NCI-H2227 (cell line): ENCODE measurements around the gene MRPL20.
"Not testable (repeated sequence)": the region's sequence is repeated elsewhere in the genome, so short reads cannot be mapped to it uniquely, and the experiment has no call there.

Experiments used
- DNase-seq: peaks from one replicate; lab custom pipeline; 2025; ENCODE audit not compliant: unreplicated experiment; lab: John Stamatoyannopoulos, UW

The MRPL20 gene

DNA sequence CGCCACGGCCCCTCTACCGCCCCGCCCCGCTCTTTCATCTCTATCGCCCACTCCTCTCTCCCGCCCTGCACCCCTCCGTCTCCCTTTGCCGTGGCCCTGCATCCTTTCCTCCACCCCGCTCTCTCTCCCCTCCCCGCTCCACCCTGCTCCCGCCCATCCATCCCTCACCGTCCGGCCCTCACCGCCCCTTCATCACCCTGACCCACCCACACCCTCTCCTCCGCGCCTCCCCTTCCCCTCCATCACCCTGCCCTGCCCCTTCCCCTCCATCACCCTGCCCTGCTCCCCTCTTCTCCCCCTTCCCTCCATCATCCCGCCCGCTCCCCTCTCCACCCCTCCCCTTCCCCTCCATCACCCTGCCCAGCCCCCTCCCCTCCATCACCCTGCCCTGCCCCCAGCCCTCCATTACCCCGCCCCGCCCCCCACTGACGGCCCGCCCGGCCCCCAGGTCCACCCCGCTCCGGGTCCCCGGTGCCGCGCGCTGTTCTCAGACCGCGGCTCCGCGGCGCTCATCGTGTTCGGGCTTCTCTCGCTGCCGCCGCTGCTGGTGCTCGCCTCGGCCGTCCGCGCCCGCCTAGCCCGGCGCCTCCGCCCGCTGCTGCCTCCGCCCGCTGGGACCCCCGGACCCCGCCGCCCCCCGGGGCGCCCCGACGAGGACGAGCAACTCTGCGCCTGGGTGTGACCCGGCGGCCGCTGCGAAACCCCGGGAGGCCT, 20.2 kb upstream of the MRPL20 start:
- peak; percentile 79 for DNase-seq

DNA sequence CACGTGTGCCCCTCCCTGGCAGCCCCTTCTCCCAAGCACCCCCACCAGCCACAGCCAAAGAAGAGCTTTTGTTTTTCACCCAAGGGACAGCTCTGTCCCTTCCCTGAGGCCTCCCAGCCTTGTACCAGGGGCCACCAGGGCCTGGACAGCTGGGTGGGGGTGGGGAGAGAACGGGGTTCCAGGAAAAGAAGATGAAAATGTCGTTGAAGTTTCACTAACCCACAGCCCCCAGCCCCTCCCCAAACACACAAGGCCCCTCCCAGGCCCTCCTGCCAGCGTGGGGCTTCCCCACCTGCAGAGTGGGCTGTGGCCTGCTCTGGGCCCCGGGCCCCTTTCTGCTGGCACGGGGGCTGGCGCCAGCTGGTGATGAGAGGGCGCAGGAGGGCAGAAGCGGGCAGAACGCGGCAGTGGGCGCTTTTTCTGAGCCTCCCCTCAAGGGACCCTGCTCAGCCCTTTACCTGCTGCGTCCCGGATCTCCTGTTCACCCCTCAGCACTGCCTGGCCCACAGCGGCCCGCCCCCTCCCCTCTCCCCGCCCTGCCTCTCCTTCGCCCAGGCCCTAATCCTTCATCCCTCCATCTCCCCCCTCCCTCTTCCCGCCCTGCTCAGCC, 19.5 kb upstream of the MRPL20 start:
- no peak for DNase-seq

DNA sequence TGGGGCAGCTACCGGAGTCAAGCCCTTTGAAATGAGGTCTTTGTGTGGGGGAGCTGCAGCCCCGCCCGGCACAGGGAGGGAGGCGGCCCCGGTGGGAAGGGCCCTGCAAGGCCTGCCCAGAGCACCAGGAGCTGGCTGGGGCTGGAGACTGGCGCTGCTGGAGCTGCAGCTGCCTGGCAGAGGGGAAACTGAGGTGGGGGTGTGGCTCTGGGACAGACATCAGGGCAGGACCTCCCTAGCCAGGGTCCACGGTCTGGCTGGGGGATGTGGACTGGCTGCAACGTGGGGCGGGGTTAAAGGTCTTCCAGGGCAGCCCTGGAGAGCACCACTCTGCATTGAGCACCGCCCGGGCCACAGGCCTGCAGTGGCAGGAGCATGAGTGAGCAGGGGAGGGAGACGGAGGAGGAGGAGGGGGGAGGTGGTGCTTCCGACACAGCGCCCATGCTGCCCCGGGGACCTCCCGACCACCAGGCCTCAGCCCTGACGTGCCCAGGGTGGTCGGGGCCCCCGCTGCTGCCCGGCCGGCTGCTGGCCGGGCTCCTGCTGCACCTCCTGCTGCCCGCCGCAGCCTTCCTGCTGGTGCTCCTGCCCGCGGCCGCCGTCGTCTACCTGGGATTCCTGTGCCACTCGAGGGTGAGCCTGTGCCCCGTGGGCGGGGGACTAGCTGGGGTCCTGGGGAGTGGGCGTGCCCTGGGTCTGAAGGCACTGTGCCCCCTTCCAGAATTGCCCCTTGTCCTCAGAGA, 18.8 kb upstream of the MRPL20 start:
- DNase-seq: no peak

DNA sequence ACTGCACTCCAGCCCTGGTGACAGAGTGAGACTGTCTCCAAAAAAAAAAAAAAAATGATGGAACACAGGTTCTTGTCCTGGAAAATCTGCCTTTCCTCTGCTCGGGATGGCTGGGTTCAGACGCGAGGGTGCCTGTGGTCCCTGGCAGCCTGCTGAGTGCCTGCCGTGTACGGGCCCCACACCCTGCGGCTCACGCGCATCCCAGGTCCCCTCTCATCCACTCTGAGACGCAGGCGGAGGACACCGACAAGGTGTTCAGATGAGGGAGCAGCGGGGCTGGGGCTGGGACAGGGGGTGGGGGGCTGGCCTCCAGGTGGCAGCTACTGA, 18.3 kb upstream of the MRPL20 start:
- no peak for DNase-seq

DNA sequence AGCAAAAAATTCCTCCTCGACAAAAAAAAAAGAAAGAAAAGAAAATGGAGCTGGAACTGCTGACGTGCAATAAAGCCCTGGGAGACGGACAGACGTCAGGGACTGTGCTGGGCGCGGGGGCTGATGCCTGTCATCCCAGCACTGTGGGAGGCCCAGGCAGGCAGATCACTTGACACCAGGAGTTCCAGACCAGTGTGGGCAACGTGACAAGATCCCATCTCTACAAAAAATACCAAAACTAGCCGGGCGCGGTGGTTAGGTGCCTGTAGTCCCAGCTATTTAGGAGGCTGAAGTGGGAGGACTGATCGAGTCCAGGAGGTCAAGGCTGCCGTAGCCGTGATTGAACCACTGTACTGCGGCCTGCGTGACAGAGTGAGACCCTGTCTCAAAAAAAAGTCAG, 17.6 kb upstream of the MRPL20 start:
- DNase-seq: no peak

DNA sequence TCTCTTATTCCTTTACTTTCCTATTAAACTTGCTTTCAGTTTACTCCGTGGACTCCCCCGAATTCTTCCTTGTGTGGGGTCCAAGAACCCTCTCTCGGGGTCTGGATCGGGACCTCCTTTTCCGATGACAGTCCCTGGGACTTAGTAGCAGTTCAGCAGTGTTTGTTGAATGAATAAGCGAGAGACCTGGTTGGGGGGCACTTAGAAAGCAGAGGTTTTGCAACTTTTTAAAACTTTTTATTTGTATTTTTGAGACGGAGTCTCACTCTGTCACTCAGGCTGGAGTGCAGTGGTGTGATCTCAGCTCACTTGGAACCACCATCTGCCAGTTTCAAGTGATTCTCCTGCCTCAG, 16.1 kb upstream of the MRPL20 start:
- no peak for DNase-seq

DNA sequence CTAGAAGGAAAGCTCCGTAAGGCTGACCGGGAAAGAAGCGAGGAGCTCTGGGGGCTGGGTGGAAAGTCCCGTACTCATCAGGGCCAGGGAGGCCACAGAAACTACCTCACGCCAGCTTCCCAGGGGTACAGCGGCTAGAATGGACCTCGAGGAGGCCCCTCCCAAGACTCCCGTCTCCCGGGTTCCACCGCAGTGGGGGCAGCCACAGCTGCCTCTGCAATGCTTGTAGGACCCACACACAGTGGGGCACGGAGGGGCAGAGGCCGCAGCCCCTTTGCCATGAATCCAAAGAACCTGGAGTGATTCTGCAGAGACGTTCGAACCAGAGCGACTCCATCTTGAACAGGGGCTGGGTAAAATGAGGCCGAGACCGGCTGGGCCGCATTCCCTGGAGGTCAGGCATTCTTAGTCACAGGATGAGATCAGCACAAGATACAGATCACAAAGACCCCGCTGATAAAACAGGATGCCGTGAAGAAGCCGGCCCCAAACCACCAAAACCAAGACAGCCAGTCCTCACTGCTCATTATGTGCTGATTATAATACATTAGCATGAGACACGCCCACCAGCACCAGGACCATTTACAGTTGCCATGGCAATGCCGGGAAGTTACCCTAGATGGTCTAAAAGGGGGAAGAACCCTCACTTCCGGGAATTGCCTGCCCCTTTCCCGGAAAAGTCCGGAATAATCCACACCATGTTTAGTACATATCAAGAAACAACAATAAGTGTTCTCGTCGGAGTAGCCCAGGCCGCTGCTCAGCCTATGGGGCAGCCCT, 15.6 kb upstream of the MRPL20 start:
- DNase-seq: no peak

DNA sequence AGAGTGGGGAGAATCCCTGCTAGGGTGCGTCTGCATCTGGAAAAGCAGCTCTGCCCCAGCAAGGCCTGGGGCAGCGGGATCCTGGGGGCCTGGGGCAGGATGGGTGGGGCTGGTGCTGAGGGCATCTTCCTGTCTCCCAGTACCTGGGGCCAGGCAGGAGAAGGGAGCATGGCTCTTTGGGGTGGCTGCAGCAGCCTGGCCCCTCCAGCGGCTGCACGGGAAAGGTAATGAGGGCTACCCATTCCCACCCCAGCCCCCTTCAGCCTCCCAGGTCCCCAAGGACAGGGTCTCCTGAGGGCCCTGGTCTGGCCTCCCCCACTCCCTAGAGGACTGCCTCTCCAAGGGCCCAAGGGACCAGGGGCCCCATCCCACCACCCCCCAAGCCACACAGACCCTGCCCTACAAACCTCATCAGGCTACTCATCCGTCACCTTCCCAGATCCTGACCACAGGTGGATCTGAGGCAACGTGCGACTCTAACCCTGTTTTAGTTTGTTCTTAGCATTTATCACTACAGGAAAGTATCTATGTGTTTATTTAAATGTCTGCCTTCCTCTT, 14.9 kb upstream of the MRPL20 start:
- no peak for DNase-seq

DNA sequence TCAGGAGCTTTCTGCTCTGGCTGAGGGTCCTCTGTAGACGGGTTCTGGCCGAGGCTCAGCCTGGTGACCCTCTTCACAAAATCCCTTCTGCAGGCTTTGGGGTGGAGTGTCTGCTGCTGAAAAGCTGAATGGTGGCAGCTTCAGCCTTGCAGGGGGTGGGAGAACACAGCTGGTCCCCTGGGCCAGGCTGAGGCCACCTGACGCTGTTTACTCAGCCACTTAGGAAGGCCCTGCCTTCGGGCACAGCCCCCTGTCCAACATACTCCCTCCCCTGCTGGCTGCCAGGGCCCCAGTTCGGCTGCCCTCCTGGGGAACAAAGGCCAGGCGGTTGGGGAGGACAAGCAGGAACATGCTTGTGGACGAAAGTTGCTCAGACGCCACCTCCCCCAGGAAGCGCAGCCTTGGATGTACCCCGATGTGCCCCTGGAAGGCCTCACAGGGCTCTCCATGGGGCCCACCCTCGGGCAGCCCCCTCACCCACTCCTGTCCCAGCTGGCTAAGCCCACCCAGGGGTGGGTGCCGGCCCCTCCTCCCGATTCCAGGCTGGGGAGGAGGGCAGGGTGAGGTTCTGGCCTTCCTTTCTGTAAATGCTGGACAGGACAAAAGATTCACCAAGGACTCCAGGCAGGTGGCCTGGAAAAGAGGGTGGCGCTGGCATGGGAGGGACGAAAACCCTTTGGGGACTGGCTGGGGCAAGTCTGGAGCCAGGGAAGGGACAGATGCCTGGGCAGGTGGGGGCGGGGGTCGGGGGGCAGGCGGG, 14.2 kb upstream of the MRPL20 start, which contains the start of gene ANKRD65:
TSS of gene ANKRD65 (minus strand) at position 130 of the 760 bp plus-strand sequence. CDS start 271 bp downstream, outside the sequence.
- no peak for DNase-seq

DNA sequence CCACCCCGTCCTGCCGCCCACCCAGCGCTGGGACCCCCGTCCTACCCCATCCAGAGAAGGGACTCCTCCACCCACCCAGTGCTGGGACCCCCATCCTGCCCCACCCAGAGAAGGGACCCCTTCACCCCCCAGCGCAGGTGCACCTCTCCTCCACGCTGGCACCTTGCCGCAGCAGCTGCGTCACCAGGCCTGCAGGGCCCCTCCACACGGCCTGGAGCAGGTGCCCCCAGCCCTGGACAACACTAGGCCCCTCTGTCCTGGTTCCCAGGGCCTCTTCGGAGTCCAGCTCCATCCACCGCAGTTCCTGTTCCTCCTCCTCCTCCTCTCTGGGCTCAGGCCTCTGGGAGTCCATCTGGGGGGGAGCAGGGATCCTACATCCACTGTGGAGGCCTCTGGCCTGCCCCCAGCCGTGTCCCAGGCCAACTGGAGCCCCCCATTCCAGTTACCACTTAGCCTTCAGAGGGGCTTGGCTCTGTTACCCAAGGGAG, 13.6 kb upstream of the MRPL20 start:
- DNase-seq: no peak

DNA sequence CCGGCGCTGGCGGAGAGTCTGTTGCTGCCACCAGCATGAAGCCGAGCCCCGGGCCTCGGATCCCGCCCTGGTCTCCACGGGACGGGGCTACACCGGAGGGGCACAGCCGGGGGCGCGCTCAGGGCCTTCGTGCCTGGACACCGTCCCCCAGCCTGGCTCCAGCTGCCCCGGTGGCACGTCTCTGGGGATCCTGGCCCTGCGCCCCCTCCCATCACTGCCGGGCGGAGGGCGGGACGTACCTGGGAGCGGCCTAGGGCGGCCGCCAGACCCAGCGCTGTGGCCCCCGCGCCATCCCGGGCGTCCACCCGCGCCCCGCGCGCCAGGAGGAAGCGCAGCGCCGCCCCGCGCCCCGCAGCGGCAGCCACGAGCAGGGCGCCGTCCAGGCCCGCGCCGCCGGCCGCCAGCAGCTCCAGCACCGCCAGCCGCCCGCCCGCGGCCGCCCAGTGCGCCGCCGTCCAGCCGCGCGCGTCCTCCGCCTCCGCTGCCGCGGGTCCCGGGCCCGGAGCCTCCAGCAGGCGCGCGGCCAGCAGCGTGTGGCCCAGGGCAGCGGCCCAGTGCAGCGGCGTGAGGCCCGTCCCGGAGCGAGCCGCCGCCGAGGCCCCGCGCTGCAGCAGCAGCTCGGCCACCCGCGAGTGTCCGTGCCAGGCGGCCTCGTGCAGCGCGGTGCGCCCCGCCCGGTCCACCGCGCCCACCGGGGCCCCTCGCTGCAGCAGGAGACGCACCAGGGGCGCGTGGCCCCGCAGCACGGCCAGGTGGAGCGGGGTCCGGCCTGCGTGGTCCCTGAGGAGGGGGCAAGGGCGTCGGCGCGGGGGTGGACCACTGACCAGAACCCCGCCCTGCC, 12.9 kb upstream of the MRPL20 start:
- no peak for DNase-seq

DNA sequence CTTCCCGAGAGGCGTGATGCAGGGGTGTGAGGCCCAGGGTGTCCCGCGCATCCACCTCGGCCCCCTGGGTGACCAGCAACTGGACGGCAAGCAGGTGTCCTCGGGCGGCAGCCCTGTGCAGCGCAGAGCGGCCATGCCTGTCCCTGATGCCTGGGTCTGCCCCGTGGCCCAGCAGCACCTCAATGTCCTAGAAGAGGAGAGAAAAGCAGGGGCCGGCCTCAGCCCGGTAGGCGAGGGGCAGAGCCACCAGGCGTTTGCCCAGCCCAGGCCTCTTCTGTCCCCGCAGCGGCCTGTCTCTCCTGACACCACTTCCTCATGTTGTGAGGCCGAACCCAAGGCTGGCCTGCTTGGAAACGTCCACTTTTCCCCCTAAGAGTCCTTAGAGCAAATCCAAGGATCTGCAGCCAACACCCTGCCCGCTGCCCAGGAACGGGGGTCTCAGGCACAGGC, 12.3 kb upstream of the MRPL20 start:
- no peak for DNase-seq

DNA sequence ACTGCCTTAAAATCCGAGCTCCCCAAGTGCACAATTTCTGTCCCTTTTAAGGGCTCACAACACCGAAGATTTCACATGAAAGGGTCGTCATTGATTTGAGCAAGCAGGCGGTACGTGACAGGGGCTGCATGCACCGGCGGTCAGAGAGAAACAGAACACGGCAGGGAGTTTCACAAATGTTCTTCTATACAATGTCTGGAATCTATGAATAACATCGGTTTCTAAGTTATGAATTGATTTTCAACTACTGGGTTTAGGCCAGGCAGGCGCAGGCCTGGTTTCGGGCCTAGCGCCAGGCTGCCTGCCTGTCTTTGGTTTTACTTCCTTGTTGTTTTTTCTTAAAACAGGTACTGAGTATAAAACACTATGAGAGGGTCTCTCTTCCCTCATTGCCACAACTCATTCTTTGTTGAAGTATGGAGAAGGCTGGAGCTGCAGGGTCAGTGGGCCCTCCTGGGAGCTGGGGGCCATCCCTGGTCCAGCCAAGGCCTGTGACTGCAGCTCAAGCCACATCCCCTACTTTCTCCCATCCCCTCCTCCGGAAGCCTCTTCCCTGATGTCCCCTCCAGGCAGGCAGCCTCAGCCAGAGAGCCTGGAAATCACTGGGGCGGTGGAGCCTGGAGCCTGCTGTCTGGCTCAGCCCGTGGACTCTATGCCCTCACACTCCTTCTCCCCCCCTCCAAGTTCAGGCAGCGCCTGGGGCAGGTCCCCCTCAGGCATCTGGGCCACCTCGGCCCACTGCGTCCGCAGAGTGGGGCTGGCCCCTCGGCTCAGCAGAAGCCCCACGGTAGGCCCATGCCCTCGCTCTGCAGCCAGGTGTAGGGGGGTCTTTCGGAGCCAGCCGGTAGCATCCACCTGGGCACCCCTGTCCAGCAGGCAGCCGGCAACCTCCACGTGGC, 11.6 kb upstream of the MRPL20 start:
- DNase-seq: no peak

DNA sequence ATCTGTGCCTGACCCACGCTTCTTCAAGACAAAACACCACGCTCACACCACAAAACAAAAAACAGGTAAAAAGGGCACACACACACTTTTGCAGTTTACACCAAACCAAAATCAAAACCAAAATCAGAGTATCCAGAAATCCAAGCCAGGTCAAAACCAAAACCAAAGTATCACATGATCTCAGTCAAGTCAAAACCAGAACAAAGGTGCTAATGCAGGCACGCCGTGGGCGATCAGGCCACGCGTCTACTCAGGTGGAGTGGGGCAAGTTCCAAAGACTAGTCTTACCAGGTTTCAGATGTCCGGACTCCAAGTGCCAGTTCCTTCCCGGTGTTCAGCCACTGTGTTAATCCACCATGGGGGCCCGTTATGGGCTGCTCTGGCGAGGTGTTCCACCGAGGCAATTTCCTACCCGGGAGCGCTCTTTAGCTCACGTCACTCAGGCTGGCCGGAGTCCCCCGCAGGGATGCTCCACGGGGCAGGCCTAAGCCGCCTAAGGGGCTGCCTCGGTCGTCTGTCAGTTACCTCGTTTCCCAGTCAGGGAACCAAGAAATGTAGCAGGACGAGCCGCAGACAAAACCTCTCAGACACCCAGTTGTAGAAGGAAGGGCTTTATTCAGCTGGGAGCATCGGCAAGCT, 10.9 kb upstream of the MRPL20 start:
- DNase-seq: not testable (repeated sequence)

DNA sequence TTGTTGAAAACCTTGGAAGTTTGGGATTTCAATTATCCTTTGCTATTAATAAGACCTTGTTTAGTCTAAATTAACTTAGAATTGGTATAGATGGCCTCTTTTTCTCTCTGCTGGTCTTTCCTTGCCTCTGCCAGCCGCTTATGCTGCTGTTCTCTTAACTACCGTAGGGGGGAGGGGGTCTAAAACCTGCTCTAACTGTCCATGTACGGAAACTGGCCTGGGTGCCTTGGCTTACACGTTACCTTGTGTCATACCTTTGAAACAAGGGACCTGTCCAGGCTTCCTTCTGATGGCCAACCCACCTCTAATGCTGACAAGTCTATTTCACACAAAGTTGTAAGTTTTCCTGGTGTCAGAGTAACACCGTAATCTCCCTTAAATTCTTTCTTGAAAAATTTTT, 10.3 kb upstream of the MRPL20 start:
- DNase-seq: not testable (repeated sequence)

DNA sequence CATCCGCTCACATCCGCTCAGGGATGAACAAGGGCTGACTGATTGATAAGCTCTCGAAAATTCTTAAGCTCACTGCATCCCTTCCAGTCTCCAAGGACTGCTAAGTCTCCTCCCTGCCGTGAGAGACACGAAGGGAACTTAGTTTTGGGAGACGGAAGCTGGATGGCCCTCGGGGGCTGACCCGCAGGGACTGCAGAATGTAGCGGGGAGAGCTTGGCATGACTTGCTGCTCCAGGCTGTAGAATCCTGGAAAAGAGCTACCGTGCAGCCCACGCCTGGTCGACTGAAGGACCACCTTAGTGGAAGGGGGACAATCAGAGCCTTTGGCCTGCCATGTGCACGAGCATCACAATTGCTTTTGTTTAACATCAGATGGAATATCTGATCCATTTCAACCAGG, 8.7 kb upstream of the MRPL20 start:
- DNase-seq: no peak

DNA sequence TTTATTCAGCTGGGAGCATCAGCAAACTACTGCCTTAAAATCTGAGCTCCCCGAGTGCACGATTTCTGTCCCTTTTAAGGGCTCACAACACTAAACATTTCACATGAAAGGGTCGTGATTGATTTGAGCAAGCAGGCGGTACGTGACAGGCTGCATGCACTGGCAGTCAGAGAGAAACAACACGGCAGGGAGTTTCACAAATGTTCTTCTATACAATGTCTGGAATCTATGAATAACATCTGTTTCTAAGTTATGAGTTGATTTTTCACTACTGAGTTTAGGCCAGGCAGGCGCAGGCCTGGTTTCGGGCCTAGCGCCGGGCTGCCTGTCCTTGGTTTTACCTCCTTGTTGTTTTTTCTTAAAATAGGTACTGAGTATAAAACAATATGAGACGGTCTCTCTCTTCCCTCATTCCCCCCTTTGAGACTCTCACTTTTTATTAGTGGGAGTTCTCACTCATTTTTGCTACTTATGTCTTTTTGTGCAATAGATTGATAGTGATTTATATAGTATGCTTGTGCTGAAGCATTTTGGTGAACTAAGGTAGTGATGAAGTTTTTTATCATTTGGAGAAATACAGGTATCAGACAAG, 5.3 kb upstream of the MRPL20 start:
- not testable (repeated sequence) for DNase-seq

DNA sequence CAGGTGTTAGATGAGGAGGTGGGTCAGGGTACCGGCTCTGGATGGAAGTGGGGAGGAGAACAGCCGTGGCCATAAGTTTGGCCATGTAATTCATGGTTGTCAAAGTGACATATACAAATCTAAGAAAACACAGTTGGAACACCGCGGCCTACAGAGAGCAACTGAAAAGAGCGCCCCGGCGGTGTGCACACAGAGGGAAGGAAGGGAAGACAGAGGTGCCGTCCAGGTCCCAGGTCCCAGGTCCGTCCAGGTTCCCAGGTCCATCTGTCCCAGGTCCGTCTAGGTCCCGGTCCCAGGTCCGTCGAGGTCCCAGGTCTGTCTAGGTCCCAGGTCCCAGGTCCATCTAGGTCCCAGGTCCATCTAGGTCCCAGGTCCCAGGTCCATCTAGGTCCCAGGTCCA, 4.5 kb upstream of the MRPL20 start:
- DNase-seq: no peak
